ENCODE data around the gene HELB.

Gene HELB

DNA sequence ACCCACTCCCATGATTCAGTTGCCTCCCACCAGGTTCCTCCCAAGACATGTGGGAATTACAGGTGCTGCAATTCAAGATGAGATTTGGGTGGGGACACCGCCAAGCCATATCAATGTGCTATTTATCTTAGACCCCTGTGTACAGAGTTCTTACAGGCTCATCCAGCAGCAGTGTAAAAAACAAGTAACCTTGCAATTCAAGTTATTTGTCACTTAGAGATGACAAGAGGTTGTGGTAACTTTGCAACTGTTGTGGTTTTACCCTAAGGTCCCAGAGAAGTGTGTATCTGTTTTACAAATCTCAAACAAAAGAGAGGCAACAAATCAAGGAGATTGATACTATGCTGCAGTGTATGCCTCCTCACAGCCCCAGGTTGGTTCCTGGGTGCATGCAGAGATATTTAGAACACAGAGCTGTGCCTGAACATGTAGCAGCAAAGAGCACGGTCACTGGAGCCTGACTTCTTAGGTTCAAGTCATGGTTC, 11.5 kb upstream of the HELB start (continued):
- TF ChIP-seq, protein P1, sequence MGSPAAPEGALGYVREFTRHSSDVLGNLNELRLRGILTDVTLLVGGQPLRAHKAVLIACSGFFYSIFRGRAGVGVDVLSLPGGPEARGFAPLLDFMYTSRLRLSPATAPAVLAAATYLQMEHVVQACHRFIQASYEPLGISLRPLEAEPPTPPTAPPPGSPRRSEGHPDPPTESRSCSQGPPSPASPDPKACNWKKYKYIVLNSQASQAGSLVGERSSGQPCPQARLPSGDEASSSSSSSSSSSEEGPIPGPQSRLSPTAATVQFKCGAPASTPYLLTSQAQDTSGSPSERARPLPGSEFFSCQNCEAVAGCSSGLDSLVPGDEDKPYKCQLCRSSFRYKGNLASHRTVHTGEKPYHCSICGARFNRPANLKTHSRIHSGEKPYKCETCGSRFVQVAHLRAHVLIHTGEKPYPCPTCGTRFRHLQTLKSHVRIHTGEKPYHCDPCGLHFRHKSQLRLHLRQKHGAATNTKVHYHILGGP (tag by site-specific recombination; IDR thresholded peaks at IDR 0.05), result no peak
- TF ChIP-seq ZNF704 (tag by site-specific recombination; IDR thresholded peaks at IDR 0.05) (no peak), ZNF837 (tag by site-specific recombination; IDR thresholded peaks at IDR 0.05) (no peak), ZNF555 (tag by site-specific recombination; conservative IDR thresholded peaks at IDR 0.05) (no peak), ZNF169 (tag by site-specific recombination; IDR thresholded peaks at IDR 0.05) (no peak), ZNF354C (tag by site-specific recombination; IDR thresholded peaks at IDR 0.05; ENCODE audit: borderline replicate concordance, low read depth) (no peak)
- TF ChIP-seq, protein P2, sequence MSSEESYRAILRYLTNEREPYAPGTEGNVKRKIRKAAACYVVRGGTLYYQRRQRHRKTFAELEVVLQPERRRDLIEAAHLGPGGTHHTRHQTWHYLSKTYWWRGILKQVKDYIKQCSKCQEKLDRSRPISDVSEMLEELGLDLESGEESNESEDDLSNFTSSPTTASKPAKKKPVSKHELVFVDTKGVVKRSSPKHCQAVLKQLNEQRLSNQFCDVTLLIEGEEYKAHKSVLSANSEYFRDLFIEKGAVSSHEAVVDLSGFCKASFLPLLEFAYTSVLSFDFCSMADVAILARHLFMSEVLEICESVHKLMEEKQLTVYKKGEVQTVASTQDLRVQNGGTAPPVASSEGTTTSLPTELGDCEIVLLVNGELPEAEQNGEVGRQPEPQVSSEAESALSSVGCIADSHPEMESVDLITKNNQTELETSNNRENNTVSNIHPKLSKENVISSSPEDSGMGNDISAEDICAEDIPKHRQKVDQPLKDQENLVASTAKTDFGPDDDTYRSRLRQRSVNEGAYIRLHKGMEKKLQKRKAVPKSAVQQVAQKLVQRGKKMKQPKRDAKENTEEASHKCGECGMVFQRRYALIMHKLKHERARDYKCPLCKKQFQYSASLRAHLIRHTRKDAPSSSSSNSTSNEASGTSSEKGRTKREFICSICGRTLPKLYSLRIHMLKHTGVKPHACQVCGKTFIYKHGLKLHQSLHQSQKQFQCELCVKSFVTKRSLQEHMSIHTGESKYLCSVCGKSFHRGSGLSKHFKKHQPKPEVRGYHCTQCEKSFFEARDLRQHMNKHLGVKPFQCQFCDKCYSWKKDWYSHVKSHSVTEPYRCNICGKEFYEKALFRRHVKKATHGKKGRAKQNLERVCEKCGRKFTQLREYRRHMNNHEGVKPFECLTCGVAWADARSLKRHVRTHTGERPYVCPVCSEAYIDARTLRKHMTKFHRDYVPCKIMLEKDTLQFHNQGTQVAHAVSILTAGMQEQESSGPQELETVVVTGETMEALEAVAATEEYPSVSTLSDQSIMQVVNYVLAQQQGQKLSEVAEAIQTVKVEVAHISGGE (tag by site-specific recombination; conservative IDR thresholded peaks at IDR 0.05; ENCODE audit: low read depth), result no peak

DNA sequence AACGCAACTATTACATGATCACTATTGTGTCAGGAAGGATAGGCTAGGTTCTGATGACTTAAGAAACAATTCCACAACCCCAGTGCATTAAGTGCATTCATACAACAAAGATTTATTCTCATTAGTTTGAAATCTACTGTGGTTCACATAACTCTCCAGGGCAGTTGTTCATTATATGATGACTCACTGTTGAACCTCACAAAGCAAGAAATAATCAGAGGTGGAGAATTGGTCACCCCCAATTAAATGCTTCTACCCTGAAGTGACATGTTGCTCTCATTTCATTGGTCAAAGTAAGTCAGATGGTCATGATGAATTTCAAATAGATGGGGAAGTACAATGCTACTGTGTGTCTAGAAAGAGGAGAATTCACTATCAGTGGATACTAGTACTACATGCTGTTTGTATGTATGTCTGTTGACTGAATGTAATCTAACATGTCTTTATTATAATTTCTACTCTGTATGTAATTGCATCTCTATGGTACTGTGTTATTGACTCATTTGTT, 6.1 kb upstream of the HELB start:
- no peaks in the 10 kb centered on the region for H3K4me1 ChIP-seq (ENCODE audit: control insufficient read depth, insufficient read depth, low read length)
- CTCF ChIA-PET, result no interaction called here
- no peak for TF ChIP-seq ZNF513 (tag by site-specific recombination; IDR thresholded peaks at IDR 0.05)
- TF ChIP-seq ZNF391 (tag by site-specific recombination; IDR thresholded peaks at IDR 0.05; ENCODE audit: borderline replicate concordance, low read depth), result no peak
- no peak for TF ChIP-seq ZNF184 (tag by site-specific recombination; IDR thresholded peaks at IDR 0.05)
- TF ChIP-seq ZNF837 (tag by site-specific recombination; IDR thresholded peaks at IDR 0.05), result no peak
- no peak for TF ChIP-seq ZNF274 (IDR thresholded peaks at IDR 0.05; ENCODE audit: low read length)
- TF ChIP-seq ZNF274 (tag by site-specific recombination; IDR thresholded peaks at IDR 0.05; ENCODE audit: borderline replicate concordance), result no peak
- no peak for TF ChIP-seq ZNF555 (tag by site-specific recombination; conservative IDR thresholded peaks at IDR 0.05)
- no peak for TF ChIP-seq PRDM4 (tag by site-specific recombination; IDR thresholded peaks at IDR 0.05)
- POLR2A ChIA-PET, result no interaction called here
- no peaks in the 10 kb centered on the region for H3K36me3 ChIP-seq (ENCODE audit: control insufficient read depth in 2 of 2, insufficient read depth in 1 of 2, low read length in 2 of 2)
- no peaks in the 10 kb centered on the region for H3K9me3 ChIP-seq (ENCODE audit: control insufficient read depth, insufficient read depth, low read depth, low read length)
- no peak overlapping the region for H3K4me3 ChIP-seq (ENCODE audit: low read depth, low read length)
- H3K27ac ChIP-seq (ENCODE audit: extremely low read depth, low read depth, low read length), result no peak overlapping the region
